D721Med (cell line): ENCODE measurements around the gene ZEB2.

Source experiments
- DNase-seq: peaks from one replicate; pipeline ENCODE4 v3.0.0; 2011; ENCODE audit warnings: low spot score; ENCODE audit not compliant: insufficient read length
- FAIRE-seq: peaks from 2 replicates; lab custom pipeline; 2011; peaks lifted over from hg19 to GRCh38; lab: Jason Lieb, UNC
- TF ChIP-seq, protein P1 (sequence below): IDR thresholded peaks from 2 replicates; pipeline ENCODE4 v1.5.1; 2012; ENCODE audit warnings: mild to moderate bottlenecking, control low read depth; ENCODE audit not compliant: insufficient read depth; ENCODE audit errors: missing control alignments

Gene ZEB2

GRCh38 chr2:144522897-144523595 is 3.1 kb upstream of the ZEB2 start:
- no peak for DNase-seq
- TF ChIP-seq, protein P1, sequence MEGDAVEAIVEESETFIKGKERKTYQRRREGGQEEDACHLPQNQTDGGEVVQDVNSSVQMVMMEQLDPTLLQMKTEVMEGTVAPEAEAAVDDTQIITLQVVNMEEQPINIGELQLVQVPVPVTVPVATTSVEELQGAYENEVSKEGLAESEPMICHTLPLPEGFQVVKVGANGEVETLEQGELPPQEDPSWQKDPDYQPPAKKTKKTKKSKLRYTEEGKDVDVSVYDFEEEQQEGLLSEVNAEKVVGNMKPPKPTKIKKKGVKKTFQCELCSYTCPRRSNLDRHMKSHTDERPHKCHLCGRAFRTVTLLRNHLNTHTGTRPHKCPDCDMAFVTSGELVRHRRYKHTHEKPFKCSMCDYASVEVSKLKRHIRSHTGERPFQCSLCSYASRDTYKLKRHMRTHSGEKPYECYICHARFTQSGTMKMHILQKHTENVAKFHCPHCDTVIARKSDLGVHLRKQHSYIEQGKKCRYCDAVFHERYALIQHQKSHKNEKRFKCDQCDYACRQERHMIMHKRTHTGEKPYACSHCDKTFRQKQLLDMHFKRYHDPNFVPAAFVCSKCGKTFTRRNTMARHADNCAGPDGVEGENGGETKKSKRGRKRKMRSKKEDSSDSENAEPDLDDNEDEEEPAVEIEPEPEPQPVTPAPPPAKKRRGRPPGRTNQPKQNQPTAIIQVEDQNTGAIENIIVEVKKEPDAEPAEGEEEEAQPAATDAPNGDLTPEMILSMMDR, result no peak
- FAIRE-seq, result no peak

DNA sequence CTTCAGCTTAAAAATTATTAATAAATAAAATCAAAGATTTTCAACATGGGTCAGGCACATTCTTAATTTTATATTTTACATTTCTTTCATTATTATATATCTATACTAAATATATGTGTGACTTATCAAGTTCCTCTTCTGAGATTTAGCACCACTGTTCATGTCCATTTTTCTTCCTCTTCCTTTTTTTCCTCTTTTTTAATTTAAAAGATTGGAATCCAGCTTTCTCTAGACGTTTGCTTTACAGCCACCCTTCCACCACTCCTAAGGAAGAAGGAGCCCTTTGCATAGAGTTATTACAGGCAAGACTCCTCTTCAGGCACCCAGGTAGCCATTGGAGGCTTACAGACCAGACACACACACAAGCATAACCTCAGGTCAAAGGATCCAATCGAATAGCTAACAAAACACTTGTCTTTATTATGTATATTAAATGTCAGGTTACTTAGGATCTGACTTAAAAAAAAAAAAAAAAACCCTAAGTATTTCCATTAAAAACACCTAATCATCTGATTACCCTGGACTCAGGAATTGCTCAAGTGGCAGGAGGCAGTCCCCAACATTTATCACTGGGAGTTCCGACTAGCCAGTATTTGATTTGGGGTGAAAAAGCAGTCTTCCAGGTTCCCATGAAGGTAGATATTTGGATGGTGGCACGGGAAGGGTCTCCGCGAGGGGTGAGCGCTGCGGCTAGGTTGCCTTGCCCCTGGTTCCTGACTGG is 2.4 kb upstream of the ZEB2 start:
- FAIRE-seq, result no peak
- DNase-seq, result no peak
- TF ChIP-seq, protein P1, result no peak

DNA sequence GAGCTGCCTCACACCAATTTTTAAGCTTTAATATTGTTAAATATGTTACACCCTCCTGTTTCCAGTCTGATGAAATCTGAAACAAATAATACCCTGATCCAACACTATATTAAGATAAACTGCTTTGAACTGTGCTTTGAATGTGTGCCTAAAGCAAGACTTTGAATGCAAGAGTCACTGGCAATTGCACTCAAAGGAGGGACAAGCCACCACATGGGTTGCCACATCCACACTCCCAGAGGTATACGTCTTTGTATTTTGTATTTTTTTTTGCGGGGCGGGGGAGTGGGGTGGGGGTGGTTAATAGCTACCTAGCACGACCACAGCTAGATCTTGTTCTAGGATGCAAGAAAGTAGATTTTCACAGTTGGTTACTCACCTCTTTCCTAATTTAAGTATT is 1.8 kb upstream of the ZEB2 start:
- DNase-seq (no peak), FAIRE-seq (no peak)
- TF ChIP-seq, protein P1, result no peak

- FAIRE-seq, result no peak
- TF ChIP-seq, protein P1, result no peak
- no peak for DNase-seq
These were observed 1.0 kb upstream of the ZEB2 start for GRCh38 chr2:144520756-144521487.

DNA sequence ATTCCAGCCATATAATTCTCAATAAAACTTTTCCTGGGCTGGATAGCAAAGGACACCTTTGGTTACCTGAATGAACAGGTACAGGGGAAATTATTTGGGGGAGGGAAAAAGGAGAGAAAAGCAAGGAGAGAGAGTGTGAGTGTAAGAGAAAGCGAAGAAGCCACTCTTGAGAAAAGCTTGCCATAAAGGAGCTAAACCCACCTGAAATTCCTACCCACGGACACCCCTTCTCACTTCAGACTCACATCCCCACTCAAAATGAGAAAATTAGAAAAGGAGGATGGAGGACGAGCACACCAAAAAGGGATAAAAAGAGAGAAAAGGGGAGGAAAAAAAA is 354 bp downstream of the ZEB2 start:
- FAIRE-seq (no peak), DNase-seq (no peak)
- TF ChIP-seq, protein P1, result no peak

DNA sequence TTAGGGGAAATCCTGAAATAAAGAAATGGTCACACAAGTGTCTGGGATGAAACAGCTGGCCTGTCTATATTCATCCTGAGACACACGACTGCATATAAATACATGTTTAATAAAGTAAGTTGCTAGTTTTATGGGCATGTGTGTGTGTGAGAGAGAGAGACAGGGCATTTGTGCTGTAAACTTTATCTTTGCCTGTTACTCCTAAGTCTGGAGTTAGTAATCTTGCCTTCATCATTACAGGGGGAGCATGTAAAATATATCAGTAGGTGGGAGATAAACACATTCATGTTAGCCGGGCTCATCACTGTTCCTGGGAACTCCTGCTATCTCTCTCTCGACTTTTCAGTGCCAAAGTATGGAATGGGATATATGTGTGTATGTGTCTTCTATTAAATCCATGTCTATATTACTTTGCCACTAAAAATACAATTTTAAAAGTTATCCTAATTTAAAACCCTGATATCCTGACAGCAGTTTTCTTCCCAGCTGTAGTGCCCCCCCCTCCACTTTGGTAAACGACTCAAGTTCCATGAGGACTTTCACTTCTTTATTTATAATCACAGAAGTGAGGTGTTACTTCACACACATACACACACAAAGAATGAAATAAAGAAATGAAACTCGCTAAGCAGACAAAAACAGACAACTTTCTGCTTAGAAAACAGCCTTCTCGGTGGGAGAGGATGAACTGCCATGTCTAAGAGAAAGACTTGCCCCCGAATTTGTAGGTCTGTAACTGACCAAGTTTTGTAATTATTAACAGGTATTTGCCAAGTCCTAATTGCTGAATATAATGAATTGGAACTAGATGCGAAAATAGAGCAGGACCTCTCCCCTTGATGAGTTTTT is 947 bp downstream of the ZEB2 start:
- FAIRE-seq, result no peak
- TF ChIP-seq, protein P1, result no peak
- DNase-seq, result no peak
